Activated CD4-positive, alpha-beta memory T cell treated with anti-CD3 and anti-CD28 coated beads for 36 hours (primary cell): ENCODE data around the gene SON. TPM values are rescaled to one million over a fixed set of nuclear protein-coding genes. Genes with fewer than 3 reads are reported as not detected.
"Not testable (repeated sequence)": the region's sequence is repeated elsewhere in the genome, so short reads cannot be mapped to it uniquely, and the experiment has no call there.

Source experiments
- CTCF ChIA-PET: fragments of 350-600 bp; sonication (Branson Sonifier 250); formaldehyde crosslinking; loops from one replicate; lab custom pipeline; 2021; ENCODE audit warnings: antibody characterized with exemption, inconsistent platforms; lab: Charles Lee
- POLR2A ChIA-PET: fragments of 350-600 bp; sonication (Branson Sonifier 250); formaldehyde crosslinking; loops from one replicate; lab custom pipeline; 2021; ENCODE audit warnings: antibody characterized with exemption; lab: Charles Lee
- DNase-seq: peaks from one replicate; pipeline ENCODE4 v3.0.0-alpha.2; 2020
- H3K27ac Mint-ChIP-seq: one replicate; pipeline ENCODE4 v1.8.0; 2021; ENCODE audit warnings: mixed read lengths
- H3K27me3 Mint-ChIP-seq: one replicate; pipeline ENCODE4 v1.8.0; 2021; ENCODE audit warnings: mixed read lengths
- H3K36me3 Mint-ChIP-seq: one replicate; pipeline ENCODE4 v1.8.0; 2021; ENCODE audit warnings: mixed read lengths
- H3K4me1 Mint-ChIP-seq: one replicate; pipeline ENCODE4 v1.8.0; 2021; ENCODE audit warnings: low read depth, mixed read lengths
- H3K4me3 Mint-ChIP-seq: one replicate; pipeline ENCODE4 v1.8.0; 2021; ENCODE audit warnings: mild to moderate bottlenecking, mixed read lengths
- H3K9me3 Mint-ChIP-seq: one replicate; pipeline ENCODE4 v1.8.0; 2021; ENCODE audit warnings: mixed read lengths
- intact Hi-C: fragments of 100-400 bp; cut with micrococcal nuclease; formaldehyde crosslinking; loops from one replicate; pipeline ENCODE4 v1.15.1; 2023
- total RNA-seq, 2 experiments: library from RNA; stranded (reverse); gene quantifications; one replicate each; pipeline ENCODE4 v1.2.3, GENCODE V29; 2021

Gene SON
- total RNA-seq, 2 experiments from 2014 or later: 270 to 279 TPM

- CTCF ChIA-PET: interaction anchor here (2.8 kb wide), 1 partner anchor 13 kb away, joined by 9 read pairs; no protein-coding TSS in a partner anchor
- H3K36me3 Mint-ChIP-seq: peaks cover 7% of the 10 kb centered on the region
- intact Hi-C loops: no loop called here
- no peaks in the 10 kb centered on the region for H3K9me3 Mint-ChIP-seq
- POLR2A ChIA-PET: no interaction called here
- no peaks in the 10 kb centered on the region for H3K4me1 Mint-ChIP-seq
- no peak overlapping the region for H3K27ac Mint-ChIP-seq
- no peaks in the 10 kb centered on the region for H3K27me3 Mint-ChIP-seq
- no peak for DNase-seq
- no peak overlapping the region for H3K4me3 Mint-ChIP-seq
Measured at GRCh38 chr21:33618407-33618806, 75.6 kb downstream of the SON start.

GRCh38 chr21:33619726-33620125, 76.9 kb downstream of the SON start:
- H3K9me3 Mint-ChIP-seq: no peaks in the 10 kb centered on the region
- CTCF ChIA-PET: interaction anchor here (2.8 kb wide), 1 partner anchor 14 kb away, joined by 9 read pairs; no protein-coding TSS in a partner anchor
- H3K27ac Mint-ChIP-seq: no peak overlapping the region
- POLR2A ChIA-PET: no interaction called here
- H3K4me3 Mint-ChIP-seq: no peak overlapping the region
- intact Hi-C loops: no loop called here
- no peak for DNase-seq
- no peaks in the 10 kb centered on the region for H3K27me3 Mint-ChIP-seq
- H3K4me1 Mint-ChIP-seq: no peaks in the 10 kb centered on the region
- H3K36me3 Mint-ChIP-seq: peaks cover 9% of the 10 kb centered on the region

GRCh38 chr21:33622253-33622652, 79.4 kb downstream of the SON start:
- Mint-ChIP-seq H3K27me3 (no peaks in the 10 kb centered on the region), H3K36me3 (peaks cover 10% of the 10 kb centered on the region), H3K27ac (no peak overlapping the region), H3K4me3 (no peak overlapping the region), H3K9me3 (no peaks in the 10 kb centered on the region), H3K4me1 (no peaks in the 10 kb centered on the region)
- POLR2A ChIA-PET: no interaction called here
- intact Hi-C loops: no loop called here
- DNase-seq: no peak
- CTCF ChIA-PET: no interaction called here

- CTCF ChIA-PET: interaction anchor here (3.5 kb wide), 1 partner anchor 20 kb away, joined by 17 read pairs; no protein-coding TSS in a partner anchor
- H3K36me3 Mint-ChIP-seq, H3K27ac Mint-ChIP-seq, DNase-seq, H3K27me3 Mint-ChIP-seq, POLR2A ChIA-PET, H3K4me3 Mint-ChIP-seq, H3K4me1 Mint-ChIP-seq, H3K9me3 Mint-ChIP-seq, intact Hi-C loops: not testable (repeated sequence)
Measured at GRCh38 chr21:33626151-33626550, 83.3 kb downstream of the SON start.

Other genes with a start within 250 kb of the SON start
- gene IFNAR1, start 218.1 kb upstream of the SON start, total RNA-seq: 10 to 100 TPM; 28.0 to 32.0 TPM
- 10 to 100 TPM; 14.3 to 17.0 TPM for gene IFNGR2, start 139.6 kb upstream of the SON start, total RNA-seq
- 10 to 100 TPM; 18.6 to 21.8 TPM for gene TMEM50B, start 63.1 kb upstream of the SON start, total RNA-seq
- under 1 TPM; 0.67 to 0.75 TPM for gene DNAJC28, start 51.3 kb upstream of the SON start, total RNA-seq
- 100 to 1,000 TPM; 210 to 214 TPM for gene GART, start 921 bp upstream of the SON start, total RNA-seq
- 10 to 100 TPM; 38.2 to 39.0 TPM for gene DONSON, start 45.6 kb downstream of the SON start, total RNA-seq
- gene CRYZL1, start 98.7 kb downstream of the SON start, total RNA-seq: 10 to 100 TPM; 32.8 to 34.9 TPM
- 1 to 10 TPM; 3.2 to 4.5 TPM for gene ITSN1, start 99.5 kb downstream of the SON start, total RNA-seq